HL-60/S4 treated with phorbol 12-myristate 13-acetate at 8.2 ng/mL for 4 days and 3 days (cell line): ENCODE measurements around the gene DAZAP1.

Experiments
- in situ Hi-C: fragments of 300-500 bp; cut with MboI; formaldehyde crosslinking; loops from 2 replicates; pipeline ENCODE4 v1.15.0; 2022; ENCODE audit warnings: low sequenced_read_pairs

The DAZAP1 gene

DNA sequence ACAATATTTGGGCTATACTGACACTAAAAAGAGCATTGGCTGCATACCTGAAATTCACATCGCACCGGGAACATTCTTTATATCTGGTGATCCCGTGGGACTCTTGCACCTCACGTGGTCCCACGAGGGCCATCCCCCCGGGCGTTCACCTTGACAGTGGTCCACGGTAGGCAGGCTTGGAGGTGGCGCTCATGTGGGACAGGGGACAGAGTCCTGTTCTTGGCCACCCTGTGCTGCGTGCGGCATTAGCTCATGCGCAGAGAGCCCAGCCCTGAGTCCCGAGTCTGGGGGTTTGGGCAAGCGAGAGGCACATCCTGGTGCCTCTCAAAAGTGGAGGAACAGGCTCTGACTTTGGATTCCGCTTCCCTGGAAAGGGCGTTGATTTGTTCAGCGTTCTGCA lies 13.5 kb upstream of the DAZAP1 start:
- in situ Hi-C loops: no loop called here

DNA sequence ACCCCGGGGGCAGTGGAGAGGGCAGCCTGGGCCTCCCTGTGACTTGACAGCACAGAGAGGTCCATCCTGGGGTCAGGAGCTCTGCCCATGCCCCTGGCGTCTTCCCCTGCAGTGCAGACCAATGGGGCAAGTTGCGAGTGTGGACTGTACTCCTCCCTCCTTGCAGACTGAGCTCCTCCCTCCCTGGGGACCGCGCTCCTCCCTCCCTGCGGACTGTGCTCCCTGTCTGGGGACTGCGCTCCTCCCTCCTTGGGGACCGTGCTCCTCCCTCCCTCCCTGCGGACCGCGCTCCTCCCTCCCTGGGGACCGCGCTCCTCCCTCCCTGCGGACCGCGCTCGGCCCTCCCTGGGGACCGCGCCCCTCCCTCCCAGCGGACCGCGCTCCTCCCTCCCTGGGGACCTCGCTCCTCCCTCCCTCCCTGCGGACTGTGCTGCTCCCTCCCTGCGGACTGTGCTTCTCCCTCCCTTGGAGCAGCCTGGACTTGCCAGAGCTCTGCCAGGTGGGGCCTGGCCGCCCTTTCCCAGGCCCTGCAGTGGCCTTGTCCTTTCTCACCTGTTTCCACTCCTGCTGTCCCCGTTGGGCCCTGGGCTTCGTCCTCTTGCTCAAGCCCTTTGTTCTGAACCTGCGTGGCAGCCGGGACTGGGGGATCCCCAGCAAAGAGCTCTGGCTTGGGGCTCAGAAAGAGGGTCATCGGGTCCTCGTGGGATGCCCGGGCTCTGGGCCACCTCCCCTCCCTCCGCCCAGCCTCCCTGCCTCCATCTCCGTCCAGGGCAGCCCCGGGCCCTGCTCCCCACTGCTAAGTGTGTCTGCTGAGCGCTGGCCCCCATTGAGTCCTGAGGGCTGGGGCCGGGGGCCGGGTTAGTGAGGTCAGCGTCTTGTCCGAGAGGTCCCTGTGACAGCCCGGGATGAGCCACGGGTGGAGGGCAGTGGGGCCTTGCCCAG lies 12.9 kb upstream of the DAZAP1 start:
- in situ Hi-C loops: no loop called here

DNA sequence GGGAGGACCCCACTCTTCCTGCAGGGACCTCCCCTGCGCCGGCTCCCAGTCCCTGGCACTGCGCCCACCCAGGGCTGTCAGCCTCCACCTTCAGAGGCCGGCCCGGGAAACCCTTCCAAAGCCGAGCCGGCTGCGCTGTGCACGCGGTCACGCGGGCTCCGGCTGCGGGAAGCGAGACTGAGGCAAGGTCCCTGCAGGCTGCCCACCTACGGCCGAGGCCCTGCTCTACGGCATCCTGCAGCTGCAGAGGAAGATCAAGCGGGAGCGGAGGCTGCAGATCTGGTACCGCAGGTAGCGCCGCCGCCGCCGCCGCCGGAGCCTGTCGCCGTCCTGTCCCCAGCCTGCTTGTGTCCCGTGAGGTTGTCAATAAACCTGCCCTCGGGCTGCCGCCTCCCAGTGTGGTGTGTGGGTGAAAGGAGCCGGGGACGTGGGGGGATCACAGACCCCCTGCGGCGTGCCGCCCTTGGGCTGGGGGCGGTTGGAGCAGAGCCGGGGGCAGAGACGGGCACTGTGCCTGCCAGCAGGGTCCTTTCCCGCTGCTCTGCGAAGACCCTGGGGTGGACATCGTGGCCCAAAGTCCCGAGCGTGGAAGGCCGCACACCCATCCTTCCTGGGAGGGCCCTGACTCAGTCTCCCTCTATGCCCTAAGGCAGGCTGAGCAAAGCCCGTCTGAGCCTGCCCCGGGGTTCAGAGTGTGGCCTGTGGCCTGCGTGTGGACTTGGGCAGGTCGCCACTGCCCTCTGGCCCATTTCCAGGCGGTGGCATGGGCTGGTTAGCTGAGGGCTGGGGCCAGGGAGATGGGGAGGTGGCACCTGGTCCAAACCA lies 12.0 kb upstream of the DAZAP1 start:
- in situ Hi-C loops: no loop called here

DNA sequence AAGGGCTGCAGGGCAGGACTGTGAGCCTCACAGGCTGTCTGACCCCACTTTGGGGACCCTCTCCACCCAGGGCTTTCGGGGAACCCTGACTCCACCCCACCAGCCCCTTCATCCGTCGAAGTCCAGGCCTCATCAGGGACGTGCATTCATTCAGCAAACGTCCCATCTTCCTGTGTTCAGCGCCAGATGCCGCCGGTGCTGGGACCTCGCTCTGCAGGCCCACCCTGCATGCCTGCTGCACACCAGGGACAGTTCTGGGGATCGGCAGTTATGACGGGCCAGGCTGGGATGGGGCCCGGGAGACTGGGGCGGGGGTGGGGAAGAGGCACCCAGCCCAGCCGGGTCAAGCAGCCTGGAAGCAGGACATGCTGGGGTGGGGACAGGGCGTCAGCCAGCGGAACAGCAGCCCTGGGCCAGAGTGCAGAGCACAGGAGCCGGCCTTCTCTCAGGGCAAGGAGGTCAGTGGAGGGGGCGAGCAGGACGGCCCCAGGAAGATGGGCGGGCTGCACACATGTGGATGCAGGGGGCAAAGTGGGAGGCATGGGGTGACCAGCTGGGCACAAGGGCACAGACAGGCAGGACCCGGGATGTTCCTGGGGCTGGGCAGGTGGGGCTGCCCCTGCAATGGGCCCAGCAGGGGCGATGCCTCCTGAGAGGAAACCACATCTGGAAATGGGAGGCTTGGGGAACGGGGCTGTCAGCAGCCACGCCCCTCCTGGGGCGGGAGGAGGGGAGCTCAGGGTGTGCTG lies 11.2 kb upstream of the DAZAP1 start:
- in situ Hi-C loops: no loop called here

DNA sequence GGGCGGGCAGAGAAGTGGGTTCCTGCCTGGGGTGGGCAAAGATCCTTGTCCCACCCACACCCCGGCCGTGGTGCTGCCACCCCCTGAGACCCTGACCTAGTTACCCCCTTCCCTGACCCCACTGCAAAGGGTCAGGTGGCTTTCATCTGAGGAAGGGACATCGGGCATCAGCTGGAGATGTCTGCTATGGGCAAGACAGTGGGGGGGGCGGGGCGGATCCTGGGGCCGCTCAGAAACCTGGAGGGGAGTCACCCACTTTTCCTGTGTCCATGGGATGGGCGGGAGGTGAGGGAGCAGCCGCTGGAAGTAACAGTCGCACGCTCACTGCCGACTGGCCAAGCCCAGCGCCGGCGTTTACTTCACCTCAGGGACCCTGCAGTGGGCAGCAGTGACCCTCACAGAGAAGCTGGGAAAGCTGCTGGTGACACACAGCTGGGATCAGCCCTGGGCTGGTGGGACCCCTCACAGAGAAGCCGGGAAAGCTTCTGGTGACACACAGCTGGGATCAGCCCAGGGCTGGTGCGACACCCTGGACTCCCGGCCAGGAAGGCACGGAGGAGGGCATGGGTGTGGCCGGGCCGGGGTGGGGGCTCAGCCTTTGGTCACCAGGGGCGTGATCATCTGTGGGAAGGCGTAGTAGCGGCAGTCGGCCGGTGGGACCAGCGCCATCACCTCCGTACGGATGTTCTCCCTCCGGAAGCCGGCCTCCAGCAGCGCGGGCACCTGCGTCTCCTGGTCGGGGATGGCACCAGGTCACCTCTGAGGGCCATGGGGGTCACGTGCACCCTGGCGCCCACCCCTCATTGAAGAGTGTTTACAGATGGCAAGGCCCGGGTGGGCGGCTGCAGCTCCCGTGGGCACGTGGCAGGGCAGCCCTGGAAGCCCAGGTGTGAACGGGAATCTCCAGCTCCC lies 10.4 kb upstream of the DAZAP1 start:
- in situ Hi-C loops: no loop called here

DNA sequence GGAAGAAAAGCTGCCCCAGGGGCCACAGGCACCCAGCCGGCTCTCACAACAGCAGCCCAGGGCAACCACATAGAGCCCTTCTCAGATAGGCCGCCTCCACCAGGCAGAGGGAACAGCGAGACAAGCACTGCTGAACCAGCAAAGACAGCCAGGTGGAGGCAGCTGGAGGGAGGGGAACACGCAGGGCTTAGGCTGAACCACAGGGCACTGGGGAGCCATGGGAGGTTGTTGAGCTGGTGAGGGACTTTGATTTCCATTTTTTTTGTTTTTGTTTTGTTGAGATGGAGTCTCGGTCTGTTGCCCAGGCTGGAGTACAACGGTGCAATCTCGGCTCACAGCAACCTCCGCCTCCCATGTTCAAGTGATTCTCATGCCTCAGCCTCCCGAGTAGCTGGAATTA lies 9.5 kb upstream of the DAZAP1 start:
- in situ Hi-C loops: no loop called here

DNA sequence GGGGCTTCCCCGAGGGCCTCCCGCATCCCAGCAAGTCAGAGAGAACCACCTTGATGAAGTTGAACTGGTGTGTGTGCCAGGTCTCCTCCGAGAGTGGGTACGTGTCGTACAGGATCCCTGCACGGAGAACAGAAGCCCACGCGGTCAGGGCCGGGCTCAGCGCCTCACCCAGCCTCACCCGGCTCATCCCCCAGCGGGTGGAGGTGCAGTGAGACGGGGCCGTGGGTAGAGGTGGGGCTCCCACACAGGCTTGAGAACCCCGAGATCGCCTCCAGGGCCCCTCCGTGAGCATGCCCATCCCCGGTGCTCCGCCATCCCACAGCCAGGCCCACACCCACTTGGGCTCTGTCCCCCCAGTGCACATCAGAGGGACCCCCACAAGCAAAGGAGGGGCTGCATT lies 8.3 kb upstream of the DAZAP1 start:
- in situ Hi-C loops: no loop called here

DNA sequence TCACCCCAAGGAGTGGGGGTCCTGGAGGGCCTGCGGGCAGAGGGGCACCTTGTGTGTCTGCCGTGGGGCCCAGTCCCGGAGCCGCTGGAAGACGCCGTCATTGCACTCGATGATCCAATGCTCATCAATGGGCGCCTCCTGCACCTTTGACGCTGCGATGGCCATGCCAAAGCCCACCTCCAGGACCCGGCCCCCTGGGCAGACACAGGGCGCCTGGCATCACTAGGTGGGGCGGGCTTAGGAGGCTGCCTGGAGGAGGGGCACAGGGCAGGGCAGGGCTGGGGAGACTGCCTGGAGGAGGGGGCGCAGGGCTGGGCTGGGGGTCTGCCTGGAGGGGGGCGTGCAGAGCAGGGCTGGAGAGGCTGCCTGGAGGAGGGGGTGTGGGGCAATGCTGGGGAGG lies 7.6 kb upstream of the DAZAP1 start:
- in situ Hi-C loops: no loop called here

DNA sequence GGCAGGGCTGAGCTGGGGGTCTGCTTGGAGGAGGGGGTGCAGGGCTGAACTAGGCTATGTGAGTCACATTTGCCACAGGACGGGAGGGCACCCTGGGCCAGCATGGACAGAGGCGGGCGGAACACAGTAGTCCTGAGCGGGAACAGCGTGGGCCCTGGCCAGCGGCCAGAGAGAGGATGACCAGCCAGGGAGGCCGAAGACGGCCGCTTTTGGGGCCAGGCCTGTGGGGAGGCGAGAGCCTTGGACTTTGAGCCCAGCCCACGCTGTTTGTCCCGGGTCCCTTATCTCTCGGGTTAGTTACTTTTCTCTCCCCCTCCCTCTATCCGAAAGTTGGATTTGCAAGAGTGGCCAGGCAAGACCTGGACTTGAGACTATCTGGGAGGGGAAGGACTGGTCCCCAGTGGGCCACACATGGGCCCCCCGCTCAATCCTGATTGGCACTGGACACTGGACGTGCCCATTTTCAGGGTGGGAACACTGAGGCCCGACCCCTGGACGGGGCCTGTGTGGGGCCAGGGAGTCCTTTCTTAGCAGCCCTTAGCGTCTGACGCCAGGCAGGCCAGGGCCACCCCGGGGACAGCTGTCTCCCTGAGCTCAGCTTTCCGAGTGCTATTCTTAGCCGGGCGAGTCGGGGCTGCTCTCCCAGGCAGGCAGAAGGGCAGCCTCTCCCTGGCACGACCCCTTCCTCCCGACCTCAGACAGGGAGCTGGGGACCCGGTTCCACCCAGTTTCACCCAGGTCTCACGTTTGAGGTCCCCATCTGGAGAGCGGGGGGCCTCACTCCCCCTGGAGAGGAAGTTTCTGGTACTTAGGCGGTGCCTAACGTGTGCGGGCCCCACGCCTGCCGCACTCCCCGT lies 6.9 kb upstream of the DAZAP1 start:
- in situ Hi-C loops: no loop called here

DNA sequence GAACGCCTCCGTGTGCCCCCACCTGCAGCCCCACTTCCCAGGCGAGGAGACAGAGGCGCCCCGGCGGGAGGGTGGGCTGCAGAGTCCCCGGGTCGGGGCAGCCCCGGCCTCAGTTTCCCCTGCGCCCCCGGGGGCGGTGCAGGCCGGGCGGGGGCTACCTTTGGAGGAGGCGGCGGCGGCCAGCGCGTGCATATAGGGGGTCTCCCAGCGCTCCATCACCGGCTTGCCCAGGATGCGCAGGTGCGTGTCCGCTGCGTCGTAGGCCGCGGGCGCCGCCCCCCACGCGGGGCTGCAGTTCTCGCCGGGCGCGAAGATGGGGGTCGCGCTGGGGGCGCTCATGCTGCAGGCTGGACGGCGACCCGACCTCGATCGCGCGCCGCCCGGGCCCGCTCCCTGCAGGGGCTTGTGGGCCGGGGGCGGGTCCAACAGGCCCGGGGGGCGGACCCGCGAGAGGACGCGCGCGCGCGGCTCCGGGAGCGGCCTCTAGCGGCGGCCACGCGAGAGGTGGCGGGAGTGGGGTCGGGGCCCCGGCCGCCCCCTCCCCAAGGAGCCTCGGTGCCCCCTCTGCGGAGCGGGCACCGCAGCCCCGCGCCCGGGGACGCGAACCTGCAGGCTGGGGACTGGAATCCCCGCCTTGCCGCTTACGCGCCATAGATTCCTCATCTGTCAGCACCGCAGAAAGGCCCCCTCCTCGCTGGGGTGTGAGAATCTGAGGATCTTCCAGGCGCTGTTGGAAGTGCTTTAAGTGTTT lies 6.1 kb upstream of the DAZAP1 start, which contains the start of gene GAMT:
Gene GAMT, minus strand, starts transcription at position 405 of the 751 bp plus-strand sequence. Its CDS starts 66 bp downstream, at position 339.
- in situ Hi-C loops: no loop called here

DNA sequence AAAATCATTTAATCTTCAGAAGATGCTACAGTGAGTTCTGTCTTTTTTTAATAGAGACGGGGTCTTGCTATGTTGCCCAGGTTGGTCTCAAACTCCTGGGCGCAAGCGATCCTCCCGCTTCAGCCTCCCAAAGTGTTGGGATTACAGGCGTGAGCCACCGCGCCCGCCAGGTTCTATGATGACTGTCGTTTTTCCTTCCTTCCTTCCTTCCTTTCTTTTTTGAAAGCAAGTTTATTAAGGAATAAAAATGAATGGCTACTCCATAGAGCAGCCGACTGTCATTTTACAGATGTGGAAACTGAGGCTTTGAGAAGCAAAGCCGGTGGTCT lies 5.5 kb upstream of the DAZAP1 start:
- in situ Hi-C loops: no loop called here

DNA sequence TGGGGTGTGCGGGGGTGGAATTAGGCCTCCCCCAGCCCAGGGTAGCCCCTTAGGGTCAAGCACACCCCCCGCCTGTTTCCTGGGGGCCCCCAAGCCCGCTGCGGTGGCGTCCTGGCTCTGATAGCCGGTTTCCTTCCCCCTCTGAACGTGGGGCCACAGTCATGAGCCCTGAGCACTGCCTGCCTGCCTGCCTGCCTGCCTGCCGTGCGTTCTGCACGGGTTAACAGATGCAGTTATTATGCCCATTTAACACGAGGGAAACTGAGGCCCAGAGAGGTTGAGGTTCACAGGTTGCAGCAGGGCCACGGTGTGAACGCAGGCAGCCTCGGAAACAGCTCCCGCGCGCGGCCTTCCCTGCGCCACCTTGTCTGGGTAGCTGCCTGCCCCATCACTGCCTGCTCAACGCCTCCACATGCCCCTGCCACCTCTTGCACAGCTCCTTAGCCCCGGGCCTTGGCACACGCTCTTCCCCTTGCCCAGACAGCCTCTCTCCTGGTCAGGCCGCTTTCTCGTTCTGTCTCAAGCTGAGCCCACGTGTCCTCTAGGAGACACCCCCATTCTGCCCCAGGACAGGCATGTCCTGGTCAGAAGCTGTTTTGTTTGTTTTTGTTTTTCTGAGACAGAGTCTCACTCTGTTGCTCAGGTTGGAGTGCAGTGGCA lies 4.8 kb upstream of the DAZAP1 start:
- in situ Hi-C loops: no loop called here

DNA sequence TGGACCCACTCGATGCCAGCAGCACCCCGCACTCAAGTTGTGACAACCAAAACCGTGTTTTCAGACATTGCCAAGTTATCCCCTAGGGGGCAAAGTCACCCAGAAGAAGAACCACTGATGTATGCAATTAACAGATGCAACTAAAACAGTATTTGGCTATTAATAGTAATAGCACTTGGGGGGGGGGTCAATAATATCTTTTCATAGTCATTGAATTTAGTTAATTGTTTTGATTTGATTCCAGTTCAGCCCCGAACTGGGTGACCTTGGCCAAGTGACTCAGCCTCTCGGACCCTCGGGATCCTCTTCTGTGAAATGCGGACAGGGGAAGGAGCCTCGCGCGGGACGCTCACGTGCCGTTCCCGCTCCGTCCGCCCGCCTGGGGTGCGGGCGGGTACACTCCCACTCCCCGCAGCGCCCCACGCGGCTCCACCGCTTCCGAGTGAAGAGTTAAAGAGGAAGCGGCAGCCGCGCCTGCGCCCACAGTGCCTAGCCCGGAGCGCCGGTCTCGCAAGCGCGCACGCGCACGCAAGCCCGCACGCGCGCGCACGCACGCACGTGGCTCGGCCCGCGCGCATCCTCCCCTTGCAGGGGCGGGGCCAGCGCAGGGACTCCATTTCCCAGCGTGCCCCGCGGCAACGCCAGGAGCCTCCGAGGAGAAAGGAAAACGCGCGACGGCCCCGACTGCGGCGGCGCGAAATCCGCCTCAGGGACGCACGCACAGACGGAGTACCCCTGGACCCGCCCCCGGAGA lies 435 bp upstream of the DAZAP1 start:
- in situ Hi-C loops: no loop called here

DNA sequence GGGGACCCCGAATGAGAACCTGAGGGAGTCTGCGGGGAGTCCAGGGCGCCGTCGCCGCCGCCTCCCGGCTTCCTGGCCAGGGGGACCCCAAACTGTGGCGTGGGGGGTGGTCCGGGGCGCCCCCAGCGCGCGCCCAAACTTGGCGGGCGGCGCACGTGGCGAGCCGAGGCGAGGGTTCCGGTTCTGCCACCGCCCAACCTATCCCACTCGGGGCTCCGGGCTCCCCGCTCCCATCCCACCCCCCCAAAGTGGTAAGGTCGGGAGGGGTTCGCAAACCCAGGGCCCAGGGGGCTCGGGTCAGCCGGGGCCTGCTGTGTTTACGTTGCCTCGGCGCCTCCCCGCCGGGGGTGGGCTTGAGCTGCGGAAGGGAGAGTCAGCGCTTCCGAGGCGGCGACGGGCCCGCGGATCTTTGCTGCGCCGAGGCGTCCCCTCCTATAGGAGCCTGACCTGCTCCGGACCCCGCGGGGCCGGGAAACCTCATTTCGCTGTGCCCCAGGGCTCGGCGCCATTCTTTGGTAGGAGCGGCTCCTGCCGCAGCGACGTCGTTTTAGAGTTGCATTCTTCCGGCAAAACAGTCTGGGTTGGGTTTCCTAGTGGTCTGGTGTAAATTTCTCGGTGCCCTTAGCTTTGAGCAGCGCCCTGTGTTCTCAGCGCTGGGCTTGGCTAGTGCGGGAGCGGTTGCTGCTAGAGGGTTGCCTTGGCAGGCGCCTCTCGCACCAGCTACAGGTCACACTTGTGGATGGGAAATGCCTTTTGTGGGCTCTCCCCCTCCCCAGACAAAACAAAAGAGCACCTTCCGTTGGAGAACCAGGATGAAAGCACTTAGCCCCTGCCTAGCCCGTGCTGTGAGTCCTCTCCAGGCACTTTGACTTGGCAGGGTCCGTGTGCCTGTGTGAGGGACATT lies 1.2 kb downstream of the DAZAP1 start:
- in situ Hi-C loops: no loop called here

DNA sequence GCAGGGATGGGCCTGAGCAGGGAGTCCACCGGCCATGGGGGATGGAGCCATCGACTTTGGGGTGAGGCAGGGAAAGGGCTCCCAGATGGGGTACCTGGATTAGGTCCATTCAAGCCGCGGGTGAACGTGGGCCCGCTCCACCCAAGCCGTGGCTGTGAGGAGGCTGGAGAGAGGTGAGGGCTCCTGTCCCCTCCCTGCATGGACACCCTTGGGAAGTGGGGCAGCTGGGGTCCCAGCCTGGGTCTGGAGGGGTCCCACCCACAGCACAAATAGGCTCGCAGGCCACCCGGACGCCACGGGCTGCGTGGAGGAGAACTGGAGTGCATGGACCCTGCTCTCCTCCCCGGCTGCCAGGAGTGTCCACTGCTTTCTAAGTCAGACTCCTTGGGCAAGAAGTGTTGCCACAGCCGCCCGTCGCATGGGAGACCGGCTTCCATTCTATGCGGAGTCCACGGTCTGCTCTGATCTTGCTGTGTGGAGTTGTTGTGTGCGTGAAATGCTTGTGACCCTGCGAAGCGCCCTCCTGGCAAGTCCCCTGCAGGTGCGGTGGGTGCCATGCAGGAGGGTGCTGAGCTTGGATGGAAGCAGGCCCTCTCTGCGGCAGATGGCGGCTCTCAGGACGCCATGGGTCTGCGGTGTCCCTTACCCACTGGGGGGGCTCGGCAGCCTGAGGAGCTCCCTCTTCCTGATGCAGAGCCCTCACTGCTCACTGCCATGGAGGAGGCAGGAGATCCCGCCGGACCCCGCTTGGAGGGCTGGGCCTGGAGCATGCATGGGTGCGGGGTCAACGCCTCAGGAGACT lies 2.0 kb downstream of the DAZAP1 start:
- in situ Hi-C loops: no loop called here
